Measurements from ENCODE around the gene MALL. TPM values are rescaled to one million over a fixed set of nuclear protein-coding genes. Genes with fewer than 3 reads are reported as not detected.
"Not testable (repeated sequence)": the region's sequence is repeated elsewhere in the genome, so short reads cannot be mapped to it uniquely, and the experiment has no call there.

Gene MALL
- total RNA-seq, 1 donor from 2014 or later = 1.1 TPM

GRCh38 chr2:110097506-110098220 lies 18.0 kb downstream of the MALL start:
- no peaks in the 10 kb centered on the region for H3K36me3 ChIP-seq
- no peaks in the 10 kb centered on the region for H3K36me3 Mint-ChIP-seq
- H3K27ac ChIP-seq = no peak overlapping the region
- TF ChIP-seq EZH2phosphoT487 (IDR thresholded peaks at IDR 0.05) (no peak), EZH2 (IDR thresholded peaks at IDR 0.05) (no peak), CTCF (IDR thresholded peaks at IDR 0.05) (no peak)
- H4K20me1 ChIP-seq (ENCODE audit: low read depth) = no peaks in the 10 kb centered on the region
- no peaks in the 10 kb centered on the region for H3F3A ChIP-seq (ENCODE audit: low read depth)
- no peak overlapping the region for H3K4me2 ChIP-seq
- no peak overlapping the region for H3K4me3 Mint-ChIP-seq
- H3K4me3 ChIP-seq = no peak overlapping the region
- no peaks in the 10 kb centered on the region for H3K4me1 ChIP-seq
- H2AFZ ChIP-seq (replicated peaks) = no peak overlapping the region
- H3K27ac Mint-ChIP-seq = no peak overlapping the region
- no peak overlapping the region for H3K9ac ChIP-seq
- H3K4me1 Mint-ChIP-seq = peaks cover 3% of the 10 kb centered on the region
- peaks cover 6% of the 10 kb centered on the region for H3K27me3 Mint-ChIP-seq (ENCODE audit: insufficient read depth, low read depth)
- no peak for DNase-seq (ENCODE audit: low spot score)
- H3K27me3 ChIP-seq = no peaks in the 10 kb centered on the region
- no peaks in the 10 kb centered on the region for H3K9me3 Mint-ChIP-seq
- H3K9me3 ChIP-seq (ENCODE audit: low read depth) = no peaks in the 10 kb centered on the region
- no peaks in the 10 kb centered on the region for H3K79me2 ChIP-seq (ENCODE audit: low read depth)

- Mint-ChIP-seq H3K27me3 (ENCODE audit: insufficient read depth, low read depth) (peaks cover 6% of the 10 kb centered on the region), H3K36me3 (no peaks in the 10 kb centered on the region), H3K27ac (no peak overlapping the region), H3K4me3 (no peak overlapping the region), H3K9me3 (no peaks in the 10 kb centered on the region), H3K4me1 (no peaks in the 10 kb centered on the region)
- no peaks in the 10 kb centered on the region for H3K27me3 ChIP-seq
- no peak overlapping the region for H3K27ac ChIP-seq
- no peak for TF ChIP-seq EZH2 (IDR thresholded peaks at IDR 0.05)
- TF ChIP-seq EZH2phosphoT487 (IDR thresholded peaks at IDR 0.05) = no peak
- TF ChIP-seq CTCF (IDR thresholded peaks at IDR 0.05) = no peak
- H3K4me2 ChIP-seq = no peak overlapping the region
- no peaks in the 10 kb centered on the region for H3K9me3 ChIP-seq (ENCODE audit: low read depth)
- no peaks in the 10 kb centered on the region for H3K79me2 ChIP-seq (ENCODE audit: low read depth)
- no peak overlapping the region for H2AFZ ChIP-seq (replicated peaks)
- H3K36me3 ChIP-seq = no peaks in the 10 kb centered on the region
- no peaks in the 10 kb centered on the region for H4K20me1 ChIP-seq (ENCODE audit: low read depth)
- no peak overlapping the region for H3K9ac ChIP-seq
- no peaks in the 10 kb centered on the region for H3F3A ChIP-seq (ENCODE audit: low read depth)
- H3K4me3 ChIP-seq = no peak overlapping the region
- DNase-seq (ENCODE audit: low spot score) = no peak
- no peaks in the 10 kb centered on the region for H3K4me1 ChIP-seq
Measured at GRCh38 chr2:110095994-110096633, 19.5 kb downstream of the MALL start.

- not testable (repeated sequence) for H3K27me3 Mint-ChIP-seq (ENCODE audit: insufficient read depth, low read depth); H3F3A ChIP-seq (ENCODE audit: low read depth); H4K20me1 ChIP-seq (ENCODE audit: low read depth); H3K4me1 ChIP-seq; H3K9me3 ChIP-seq (ENCODE audit: low read depth); H3K4me3 ChIP-seq; H3K27ac ChIP-seq; H3K27ac Mint-ChIP-seq; H3K9me3 Mint-ChIP-seq; H3K36me3 ChIP-seq; H3K4me2 ChIP-seq; H3K36me3 Mint-ChIP-seq; H3K4me1 Mint-ChIP-seq; H3K4me3 Mint-ChIP-seq; H3K9ac ChIP-seq; H3K27me3 ChIP-seq; H2AFZ ChIP-seq (replicated peaks); DNase-seq (ENCODE audit: low spot score); H3K79me2 ChIP-seq (ENCODE audit: low read depth)
Measured at GRCh38 chr2:110094884-110095534, 20.6 kb downstream of the MALL start.

GRCh38 chr2:110093924-110094323 lies 21.7 kb downstream of the MALL start:
- H3K9me3 Mint-ChIP-seq; H3K36me3 ChIP-seq; H3K4me1 Mint-ChIP-seq; H2AFZ ChIP-seq (replicated peaks); H3K9ac ChIP-seq; H3K27me3 Mint-ChIP-seq (ENCODE audit: insufficient read depth, low read depth); H3K36me3 Mint-ChIP-seq; DNase-seq (ENCODE audit: low spot score); H4K20me1 ChIP-seq (ENCODE audit: low read depth); H3K9me3 ChIP-seq (ENCODE audit: low read depth); H3K4me3 ChIP-seq; H3K27me3 ChIP-seq; H3K27ac Mint-ChIP-seq; H3K27ac ChIP-seq; H3F3A ChIP-seq (ENCODE audit: low read depth); H3K4me1 ChIP-seq; H3K4me2 ChIP-seq; H3K4me3 Mint-ChIP-seq; H3K79me2 ChIP-seq (ENCODE audit: low read depth): not testable (repeated sequence)

GRCh38 chr2:110090164-110090563 lies 25.5 kb downstream of the MALL start:
- H3K9me3 Mint-ChIP-seq; H3K27me3 Mint-ChIP-seq (ENCODE audit: insufficient read depth, low read depth); H3K4me3 Mint-ChIP-seq; H3K9me3 ChIP-seq (ENCODE audit: low read depth); H3K4me1 ChIP-seq; H3K27me3 ChIP-seq; H3K27ac ChIP-seq; H3K4me3 ChIP-seq; H3K27ac Mint-ChIP-seq; H3K36me3 ChIP-seq; H3K4me2 ChIP-seq; H3K4me1 Mint-ChIP-seq; H3K9ac ChIP-seq; H2AFZ ChIP-seq (replicated peaks); H3F3A ChIP-seq (ENCODE audit: low read depth); H3K79me2 ChIP-seq (ENCODE audit: low read depth); DNase-seq (ENCODE audit: low spot score); H3K36me3 Mint-ChIP-seq; H4K20me1 ChIP-seq (ENCODE audit: low read depth): not testable (repeated sequence)

GRCh38 chr2:110083757-110084156 lies 31.9 kb downstream of the MALL start:
- not testable (repeated sequence) for H3K4me3 ChIP-seq; H3K27ac ChIP-seq; H3K9me3 Mint-ChIP-seq; H3K9ac ChIP-seq; H3K79me2 ChIP-seq (ENCODE audit: low read depth); H3K27ac Mint-ChIP-seq; H3K4me1 Mint-ChIP-seq; H3K27me3 ChIP-seq; H3F3A ChIP-seq (ENCODE audit: low read depth); H3K36me3 ChIP-seq; H2AFZ ChIP-seq (replicated peaks); H3K9me3 ChIP-seq (ENCODE audit: low read depth); H4K20me1 ChIP-seq (ENCODE audit: low read depth); H3K4me2 ChIP-seq; H3K4me1 ChIP-seq; H3K27me3 Mint-ChIP-seq (ENCODE audit: insufficient read depth, low read depth); H3K4me3 Mint-ChIP-seq; DNase-seq (ENCODE audit: low spot score); H3K36me3 Mint-ChIP-seq

Data from neural progenitor cell (in vitro differentiated cells).